HFFc6 (cell line): ENCODE results near the gene MST1. TPM values are rescaled to one million over a fixed set of nuclear protein-coding genes. Genes with fewer than 3 reads are reported as not detected.
A peak's percentile ranks its signal among the peaks of the same experiment; 100 is the strongest.

Source experiments
- DNase-seq: peaks from one replicate; pipeline ENCODE4 v3.0.0-alpha.2; 2018
- H3K27ac Mint-ChIP-seq: 2 replicates; pipeline ENCODE4 v1.8.0; 2020; ENCODE audit warnings: mild to moderate bottlenecking, mixed read lengths
- H3K27me3 Mint-ChIP-seq: 2 replicates; pipeline ENCODE4 v1.8.0; 2021; ENCODE audit warnings: mild to moderate bottlenecking, moderate library complexity, mixed read lengths; ENCODE audit not compliant: insufficient read depth
- H3K36me3 Mint-ChIP-seq: 2 replicates; pipeline ENCODE4 v1.8.0; 2021; ENCODE audit warnings: low read depth, mixed read lengths
- H3K4me1 Mint-ChIP-seq: 2 replicates; pipeline ENCODE4 v1.8.0; 2020; ENCODE audit warnings: low read depth, mixed read lengths
- H3K4me3 Mint-ChIP-seq: 2 replicates; pipeline ENCODE4 v1.8.0; 2020; ENCODE audit warnings: mild to moderate bottlenecking, moderate library complexity, mixed read lengths
- H3K9me3 Mint-ChIP-seq: 2 replicates; pipeline ENCODE4 v1.8.0; 2020; ENCODE audit warnings: mild to moderate bottlenecking, mixed read lengths
- CTCF ChIP-seq: fragments of 200-600 bp; sonication (generic); IDR thresholded peaks from 2 replicates; pipeline ENCODE4 v1.5.0; 2021; ENCODE audit warnings: antibody characterized with exemption, mild to moderate bottlenecking
- total RNA-seq, 6 experiments: library from RNA; stranded (reverse); fragmentation: NEBNext Ultra II Directional; extraction: Animal tissue kit (Norgen Biotek cat#: 25700); gene quantifications; 2 replicates in 1 of 6; 3 replicates in 5 of 6; pipeline ENCODE4 v1.2.3, GENCODE V29; 2021

MST1 gene
- total RNA-seq, 6 experiments from 2014 or later: 3.4 to 7.4 (median 4.8) TPM

GRCh38 chr3:49641921-49642707, 47.2 kb downstream of the MST1 start:
- Mint-ChIP-seq H3K4me1 (peaks cover 7% of the 10 kb centered on the region), H3K9me3 (no peaks in the 10 kb centered on the region), H3K4me3 (no peak overlapping the region), H3K27me3 (peaks cover 22% of the 10 kb centered on the region), H3K27ac (no peak overlapping the region), H3K36me3 (no peaks in the 10 kb centered on the region)
- TF ChIP-seq CTCF: no peak
- DNase-seq: no peak

- Mint-ChIP-seq H3K4me3 (no peak overlapping the region), H3K27ac (no peak overlapping the region), H3K36me3 (no peaks in the 10 kb centered on the region), H3K27me3 (peaks cover 21% of the 10 kb centered on the region), H3K9me3 (no peaks in the 10 kb centered on the region), H3K4me1 (peaks cover 7% of the 10 kb centered on the region)
- no peak for DNase-seq
- no peak for TF ChIP-seq CTCF
These were observed 48.0 kb downstream of the MST1 start for GRCh38 chr3:49641292-49641691.

- no peak overlapping the region for H3K27ac Mint-ChIP-seq
- H3K36me3 Mint-ChIP-seq: no peaks in the 10 kb centered on the region
- peaks cover 7% of the 10 kb centered on the region for H3K4me1 Mint-ChIP-seq
- H3K27me3 Mint-ChIP-seq: peaks cover 16% of the 10 kb centered on the region
- no peak for TF ChIP-seq CTCF
- no peak for DNase-seq
- no peaks in the 10 kb centered on the region for H3K9me3 Mint-ChIP-seq
- H3K4me3 Mint-ChIP-seq: no peak overlapping the region
These were observed 49.7 kb downstream of the MST1 start for GRCh38 chr3:49639551-49639950.

GRCh38 chr3:49638445-49638844, 50.8 kb downstream of the MST1 start:
- no peak for TF ChIP-seq CTCF
- Mint-ChIP-seq H3K27me3 (peaks cover 18% of the 10 kb centered on the region), H3K9me3 (no peaks in the 10 kb centered on the region), H3K4me1 (peaks cover 7% of the 10 kb centered on the region), H3K4me3 (no peak overlapping the region), H3K36me3 (no peaks in the 10 kb centered on the region), H3K27ac (no peak overlapping the region)
- peak; percentile 35 for DNase-seq

- H3K9me3 Mint-ChIP-seq: peaks cover under 1% of the 10 kb centered on the region; the same call in 1 of the 2 replicates
- peaks cover 7% of the 10 kb centered on the region for H3K4me1 Mint-ChIP-seq
- peaks cover 25% of the 10 kb centered on the region for H3K27me3 Mint-ChIP-seq
- H3K4me3 Mint-ChIP-seq: no peak overlapping the region
- H3K27ac Mint-ChIP-seq: no peak overlapping the region
- no peak for DNase-seq
- no peak for TF ChIP-seq CTCF
- no peaks in the 10 kb centered on the region for H3K36me3 Mint-ChIP-seq
These were observed 52.2 kb downstream of the MST1 start for GRCh38 chr3:49636883-49637609.
